Tibial nerve (tissue), 3 donors: ENCODE measurements around the gene DPH1.

Experiments
- POLR2A ChIP-seq, 2 donors: fragments of 450-650 bp; IDR thresholded peaks; one replicate each; pipeline ENCODE4 v1.6.1; 2017; ENCODE audit warnings: antibody characterized with exemption in 2 of 2, mild to moderate bottlenecking in 2 of 2, moderate library complexity in 2 of 2
- TF ChIP-seq, protein P1 (sequence below), 5 experiments: fragments of 200-600 bp in 3 of 5; fragments of 450-650 bp in 2 of 5; sonication (generic) in 3 of 5; IDR thresholded peaks; one replicate each; pipeline ENCODE4 v1.5.1; 2016 to 2019; ENCODE audit warnings: antibody characterized with exemption in 5 of 5, mild to moderate bottlenecking in 3 of 5, moderate library complexity in 2 of 5

DNA sequence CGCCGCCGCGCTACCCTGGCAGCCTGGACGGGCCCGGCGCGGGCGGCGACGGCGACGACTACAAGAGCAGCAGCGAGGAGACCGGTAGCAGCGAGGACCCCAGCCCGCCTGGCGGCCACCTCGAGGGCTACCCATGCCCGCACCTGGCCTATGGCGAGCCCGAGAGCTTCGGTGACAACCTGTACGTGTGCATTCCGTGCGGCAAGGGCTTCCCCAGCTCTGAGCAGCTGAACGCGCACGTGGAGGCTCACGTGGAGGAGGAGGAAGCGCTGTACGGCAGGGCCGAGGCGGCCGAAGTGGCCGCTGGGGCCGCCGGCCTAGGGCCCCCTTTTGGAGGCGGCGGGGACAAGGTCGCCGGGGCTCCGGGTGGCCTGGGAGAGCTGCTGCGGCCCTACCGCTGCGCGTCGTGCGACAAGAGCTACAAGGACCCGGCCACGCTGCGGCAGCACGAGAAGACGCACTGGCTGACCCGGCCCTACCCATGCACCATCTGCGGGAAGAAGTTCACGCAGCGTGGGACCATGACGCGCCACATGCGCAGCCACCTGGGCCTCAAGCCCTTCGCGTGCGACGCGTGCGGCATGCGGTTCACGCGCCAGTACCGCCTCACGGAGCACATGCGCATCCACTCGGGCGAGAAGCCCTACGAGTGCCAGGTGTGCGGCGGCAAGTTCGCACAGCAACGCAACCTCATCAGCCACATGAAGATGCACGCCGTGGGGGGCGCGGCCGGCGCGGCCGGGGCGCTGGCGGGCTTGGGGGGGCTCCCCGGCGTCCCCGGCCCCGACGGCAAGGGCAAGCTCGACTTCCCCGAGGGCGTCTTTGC is 28.0 kb downstream of the DPH1 start:
- no peak for TF ChIP-seq POLR2A (IDR thresholded peaks at IDR 0.05)
- TF ChIP-seq, protein P1, sequence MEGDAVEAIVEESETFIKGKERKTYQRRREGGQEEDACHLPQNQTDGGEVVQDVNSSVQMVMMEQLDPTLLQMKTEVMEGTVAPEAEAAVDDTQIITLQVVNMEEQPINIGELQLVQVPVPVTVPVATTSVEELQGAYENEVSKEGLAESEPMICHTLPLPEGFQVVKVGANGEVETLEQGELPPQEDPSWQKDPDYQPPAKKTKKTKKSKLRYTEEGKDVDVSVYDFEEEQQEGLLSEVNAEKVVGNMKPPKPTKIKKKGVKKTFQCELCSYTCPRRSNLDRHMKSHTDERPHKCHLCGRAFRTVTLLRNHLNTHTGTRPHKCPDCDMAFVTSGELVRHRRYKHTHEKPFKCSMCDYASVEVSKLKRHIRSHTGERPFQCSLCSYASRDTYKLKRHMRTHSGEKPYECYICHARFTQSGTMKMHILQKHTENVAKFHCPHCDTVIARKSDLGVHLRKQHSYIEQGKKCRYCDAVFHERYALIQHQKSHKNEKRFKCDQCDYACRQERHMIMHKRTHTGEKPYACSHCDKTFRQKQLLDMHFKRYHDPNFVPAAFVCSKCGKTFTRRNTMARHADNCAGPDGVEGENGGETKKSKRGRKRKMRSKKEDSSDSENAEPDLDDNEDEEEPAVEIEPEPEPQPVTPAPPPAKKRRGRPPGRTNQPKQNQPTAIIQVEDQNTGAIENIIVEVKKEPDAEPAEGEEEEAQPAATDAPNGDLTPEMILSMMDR (IDR thresholded peaks at IDR 0.05) = no peak
